ENCODE measurements around the gene IFITM2. TPM values are rescaled to one million over a fixed set of nuclear protein-coding genes. Genes with fewer than 3 reads are reported as not detected.
"Not testable (repeated sequence)": the region's sequence is repeated elsewhere in the genome, so short reads cannot be mapped to it uniquely, and the experiment has no call there.

Gene IFITM2
- total RNA-seq, 2 donors from 2014 or later, result 74.1 to 115 TPM

GRCh38 chr11:313787-314553, 6.4 kb downstream of the IFITM2 start, which contains the start of gene IFITM1:
IFITM1 (plus strand) TSS chr11:314040; CDS start chr11:314171, 131 bp downstream.
- peak within 1 kb of the TSS; percentile 58 for H3K4me3 ChIP-seq
- no peaks in the 10 kb centered on the region for H3K36me3 ChIP-seq
- H3K27ac ChIP-seq, result peak within 1 kb of the TSS; percentile 98
- H3K27me3 ChIP-seq, result no peaks in the 10 kb centered on the region
- peak; percentile 62 for DNase-seq
- no peaks in the 10 kb centered on the region for H3K9me3 ChIP-seq
- intact Hi-C loops (cut with DNase I), result no loop called here
- H3K9ac ChIP-seq (ENCODE audit: low read depth in 2 of 2, low read length in 2 of 2), result peak within 1 kb of the TSS; percentile 68 to 93
- no peak for TF ChIP-seq CTCF (IDR thresholded peaks at IDR 0.05)
- H3K4me1 ChIP-seq, result peaks cover 8% of the 10 kb centered on the region

GRCh38 chr11:314554-314875, 6.9 kb downstream of the IFITM2 start:
- H3K36me3 ChIP-seq; H3K27me3 ChIP-seq; DNase-seq; H3K4me1 ChIP-seq; intact Hi-C loops (cut with DNase I); H3K9me3 ChIP-seq: not testable (repeated sequence)
- H3K9ac ChIP-seq (ENCODE audit: low read depth in 2 of 2, low read length in 2 of 2), result peak overlapping the region; percentile 66 to 93
- H3K4me3 ChIP-seq, result peak overlapping the region; percentile 58
- peak overlapping the region; percentile 98 for H3K27ac ChIP-seq

GRCh38 chr11:315051-315481, 7.5 kb downstream of the IFITM2 start:
- Histone ChIP-seq H3K27me3 (no peaks in the 10 kb centered on the region), H3K9ac (ENCODE audit: low read depth in 2 of 2, low read length in 2 of 2) (peak overlapping the region; percentile 66 to 93), H3K4me3 (peak overlapping the region; percentile 58), H3K9me3 (no peaks in the 10 kb centered on the region), H3K27ac (peak overlapping the region; percentile 98), H3K4me1 (peaks cover 8% of the 10 kb centered on the region), H3K36me3 (no peaks in the 10 kb centered on the region)
- no peak for DNase-seq
- TF ChIP-seq CTCF (IDR thresholded peaks at IDR 0.05), result no peak
- intact Hi-C loops (cut with DNase I), result no loop called here

- H3K9ac ChIP-seq (ENCODE audit: low read depth in 2 of 2, low read length in 2 of 2), result peak overlapping the region; percentile 66 to 93
- peak overlapping the region; percentile 98 for H3K27ac ChIP-seq
- H3K27me3 ChIP-seq, result no peaks in the 10 kb centered on the region
- H3K4me3 ChIP-seq, result peak overlapping the region; percentile 58
- intact Hi-C loops (cut with DNase I), result no loop called here
- DNase-seq, result no peak
- TF ChIP-seq CTCF (IDR thresholded peaks at IDR 0.05), result no peak
- no peaks in the 10 kb centered on the region for H3K9me3 ChIP-seq
- no peaks in the 10 kb centered on the region for H3K36me3 ChIP-seq
- peaks cover 8% of the 10 kb centered on the region for H3K4me1 ChIP-seq
These were observed 7.9 kb downstream of the IFITM2 start for GRCh38 chr11:315516-315994.

- intact Hi-C loops (cut with DNase I), result no loop called here
- H3K27me3 ChIP-seq, result no peaks in the 10 kb centered on the region
- H3K4me1 ChIP-seq, result peaks cover 8% of the 10 kb centered on the region
- H3K27ac ChIP-seq, result peak overlapping the region; percentile 98
- peak overlapping the region; percentile 58 for H3K4me3 ChIP-seq
- no peak for TF ChIP-seq CTCF (IDR thresholded peaks at IDR 0.05)
- no peak for DNase-seq
- peak overlapping the region; percentile 66 to 93 for H3K9ac ChIP-seq (ENCODE audit: low read depth in 2 of 2, low read length in 2 of 2)
- H3K36me3 ChIP-seq, result no peaks in the 10 kb centered on the region
- no peaks in the 10 kb centered on the region for H3K9me3 ChIP-seq
These were observed 8.6 kb downstream of the IFITM2 start for GRCh38 chr11:316031-316701.
